Stimulated activated CD8-positive, alpha-beta memory T cell treated with anti-CD3 and anti-CD28 coated beads, Interleukin-7, amount 100 ng/mL, for 4 hours (primary cell): Measurements from ENCODE around the gene TMEM25.
"Not testable (repeated sequence)": the region's sequence is repeated elsewhere in the genome, so short reads cannot be mapped to it uniquely, and the experiment has no call there.

Source experiments
- DNase-seq, 2 donors: peaks; one replicate each; pipeline ENCODE4 v3.0.0-alpha.2; 2020; ENCODE audit warnings: low read depth in 2 of 2

Gene TMEM25

GRCh38 chr11:118532091-118532490 lies 1.1 kb downstream of the TMEM25 start:
- no peak for DNase-seq

GRCh38 chr11:118532852-118533768 lies 2.1 kb downstream of the TMEM25 start:
- no peak for DNase-seq

DNA sequence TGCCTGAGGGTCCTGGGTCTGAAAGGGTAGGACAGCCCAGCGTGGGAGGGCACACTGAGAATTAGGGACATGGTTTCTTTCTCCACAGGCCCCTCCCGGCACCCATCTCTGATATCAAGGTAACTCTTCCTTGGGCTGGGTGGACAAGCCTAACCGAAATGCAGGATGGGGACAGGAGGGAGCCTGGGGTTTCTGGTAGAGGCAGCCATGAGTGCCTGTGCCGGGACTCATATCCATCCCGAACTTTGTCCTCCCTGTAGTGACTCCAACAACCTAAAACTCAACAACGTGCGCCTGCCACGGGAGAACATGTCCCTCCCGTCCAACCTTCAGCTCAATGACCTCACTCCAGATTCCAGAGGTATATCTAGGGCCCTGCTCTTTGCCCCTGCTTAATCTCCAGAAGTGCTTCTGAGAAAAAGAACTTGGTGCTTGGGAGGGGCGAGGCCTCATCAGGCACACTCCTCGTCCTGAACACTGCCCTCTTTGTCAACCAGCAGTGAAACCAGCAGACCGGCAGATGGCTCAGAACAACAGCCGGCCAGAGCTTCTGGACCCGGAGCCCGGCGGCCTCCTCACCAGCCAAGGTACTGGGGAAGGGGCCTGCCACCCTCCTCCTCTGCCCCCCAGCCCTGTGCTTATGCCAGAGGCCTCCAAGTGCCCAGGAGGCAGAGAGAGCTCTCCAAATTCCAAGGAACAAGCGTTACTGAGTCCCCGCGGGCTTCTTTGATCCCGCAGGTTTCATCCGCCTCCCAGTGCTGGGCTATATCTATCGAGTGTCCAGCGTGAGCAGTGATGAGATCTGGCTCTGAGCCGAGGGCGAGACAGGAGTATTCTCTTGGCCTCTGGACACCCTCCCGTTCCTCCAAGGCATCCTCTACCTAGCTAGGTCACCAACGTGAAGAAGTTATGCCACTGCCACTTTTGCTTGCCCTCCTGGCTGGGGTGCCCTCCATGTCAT lies 3.1 kb downstream of the TMEM25 start:
- DNase-seq: no peak

GRCh38 chr11:118535261-118535660 lies 4.3 kb downstream of the TMEM25 start:
- no peak for DNase-seq

DNA sequence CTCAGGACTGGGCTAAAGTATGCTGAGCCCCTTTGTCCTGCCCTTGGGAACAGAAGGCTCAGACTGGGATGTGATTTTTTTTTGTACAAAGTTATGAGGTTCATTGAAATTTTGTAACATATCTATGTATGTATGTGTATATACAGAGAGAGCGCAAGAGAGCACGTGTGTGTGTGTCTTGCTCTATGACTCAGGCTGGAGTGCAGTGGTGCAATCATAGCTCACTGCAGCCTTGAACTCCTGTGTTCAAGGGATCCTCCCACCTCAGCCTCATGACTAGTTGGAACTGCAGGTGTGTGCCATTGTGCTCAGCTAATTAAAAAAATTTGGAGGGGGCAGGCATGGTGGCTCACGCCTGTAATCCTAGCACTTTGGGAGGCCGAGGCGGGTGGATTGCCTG lies 5.7 kb downstream of the TMEM25 start:
- DNase-seq: no peak

GRCh38 chr11:118537409-118537980 lies 6.5 kb downstream of the TMEM25 start:
- DNase-seq: no peak

- no peak for DNase-seq
Observed at GRCh38 chr11:118544010-118544646, 13.1 kb downstream of the TMEM25 start.

DNA sequence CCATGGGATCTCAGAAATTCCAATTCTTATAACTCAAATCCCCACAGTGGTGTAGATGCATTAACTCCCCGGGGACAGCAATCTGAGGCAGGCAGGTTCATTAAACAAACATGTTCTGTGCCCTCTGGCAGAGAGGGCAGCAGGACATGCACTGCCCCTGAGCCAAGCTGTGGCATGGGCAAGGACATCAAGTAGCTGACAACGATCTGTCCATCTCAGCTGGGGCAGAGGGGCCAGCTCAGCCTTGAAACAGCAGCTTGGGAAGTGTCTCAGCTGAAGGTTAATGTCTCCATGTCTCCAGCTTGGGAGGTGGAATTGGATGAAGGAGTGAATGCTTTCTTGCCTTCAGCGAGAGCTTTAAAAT lies 13.6 kb downstream of the TMEM25 start:
- DNase-seq: no peak

DNA sequence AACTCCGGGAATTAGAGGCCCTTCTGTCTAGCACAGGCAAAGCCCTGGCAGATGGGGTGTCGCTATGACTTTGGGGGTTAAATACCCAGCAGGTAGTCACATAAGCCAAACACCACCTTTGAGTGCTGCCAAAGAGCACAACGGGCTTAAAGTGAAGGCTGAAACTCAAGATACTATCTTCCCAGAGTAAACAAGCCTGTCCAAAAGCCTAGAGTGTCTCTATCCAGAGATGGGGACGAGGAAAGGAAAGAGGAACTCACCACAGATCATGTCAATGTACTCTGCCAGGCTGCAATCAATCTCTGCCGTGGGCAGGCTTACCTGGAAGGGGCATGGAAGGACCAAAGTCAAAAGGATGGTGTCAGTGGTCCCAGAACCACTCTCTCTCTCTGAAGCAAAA lies 14.5 kb downstream of the TMEM25 start:
- DNase-seq: no peak

DNA sequence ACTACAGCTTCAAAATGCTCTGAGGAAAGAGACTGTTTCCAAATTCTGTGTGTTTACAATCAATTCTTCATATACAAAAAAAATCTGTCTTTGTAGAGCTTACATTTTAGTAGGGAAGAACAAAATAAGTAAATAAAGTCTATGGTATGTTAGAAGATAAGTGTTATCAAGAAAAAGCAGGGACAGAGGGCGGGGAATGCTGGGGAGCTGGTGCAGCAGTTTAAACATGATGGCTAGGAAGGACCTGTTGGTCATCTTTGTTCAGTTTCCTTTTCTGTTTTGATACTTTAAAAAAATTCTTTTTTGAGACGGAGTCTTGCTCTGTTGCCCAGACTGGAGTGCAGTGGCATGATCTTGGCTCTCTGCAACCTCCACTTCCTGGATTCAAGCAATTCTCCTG lies 16.1 kb downstream of the TMEM25 start:
- no peak for DNase-seq

DNA sequence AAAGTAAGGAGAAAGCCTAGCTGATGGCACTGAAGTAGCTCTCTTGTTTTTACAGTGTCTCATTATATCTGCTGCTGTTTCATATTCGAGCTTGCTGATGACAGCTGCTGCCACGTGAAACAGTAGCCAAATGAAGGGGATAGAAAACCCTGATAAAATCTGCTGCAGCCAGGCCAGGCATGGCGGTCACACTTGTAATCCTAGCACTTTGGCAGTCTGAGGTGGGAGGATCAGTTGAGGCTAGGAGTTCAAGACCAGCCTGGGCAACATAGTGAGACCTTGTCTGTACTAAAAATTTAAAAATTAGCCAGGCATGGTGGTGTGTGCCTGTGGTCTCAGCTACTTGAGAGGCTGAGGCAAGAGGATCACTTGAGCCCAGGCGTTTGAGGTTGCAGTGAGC lies 21.3 kb downstream of the TMEM25 start:
- DNase-seq: no peak

DNA sequence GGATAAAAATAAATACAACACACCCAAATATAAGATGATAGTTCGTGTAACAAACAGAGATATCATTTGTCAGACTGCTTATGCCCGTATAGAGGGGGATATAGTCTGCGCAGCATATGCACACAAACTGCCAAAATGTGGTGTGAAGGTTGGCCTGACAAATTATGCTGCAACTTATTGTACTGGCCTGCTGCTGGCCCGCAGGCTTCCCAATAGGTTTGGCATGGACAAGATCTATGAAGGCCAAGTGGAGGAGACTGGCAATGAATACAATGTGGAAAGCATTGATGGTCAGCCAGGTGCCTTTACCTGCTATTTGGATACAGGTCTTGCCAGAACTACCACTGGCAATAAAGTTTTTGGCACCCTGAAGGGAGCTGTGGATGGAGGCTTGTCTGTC lies 29.8 kb downstream of the TMEM25 start:
- DNase-seq: no peak

DNA sequence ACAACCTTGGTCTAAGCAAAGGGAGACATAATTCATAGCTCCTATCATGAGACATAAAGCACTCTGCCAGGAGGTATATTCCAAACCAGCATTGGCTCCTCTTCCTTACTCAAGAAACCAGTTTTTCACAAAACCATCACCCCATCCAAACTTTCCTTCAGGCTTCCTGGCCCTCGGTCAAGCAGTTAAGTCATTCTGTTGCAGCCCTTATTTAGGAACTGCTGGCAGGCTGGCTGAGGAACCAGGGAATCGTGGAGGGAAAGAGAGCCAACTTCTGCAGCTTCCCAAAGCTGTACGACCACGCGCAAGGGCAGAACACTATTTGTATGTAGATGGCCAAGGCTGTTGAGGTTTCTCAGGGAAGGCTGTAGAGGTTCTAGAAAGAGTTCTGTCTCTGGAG lies 34.1 kb downstream of the TMEM25 start:
- no peak for DNase-seq

- DNase-seq: no peak
Observed at GRCh38 chr11:118569670-118570069, 38.7 kb downstream of the TMEM25 start.

- DNase-seq: no peak
Observed at GRCh38 chr11:118570787-118571186, 39.8 kb downstream of the TMEM25 start.

- not testable (repeated sequence) for DNase-seq
Observed at GRCh38 chr11:118571701-118572060, 40.7 kb downstream of the TMEM25 start.

DNA sequence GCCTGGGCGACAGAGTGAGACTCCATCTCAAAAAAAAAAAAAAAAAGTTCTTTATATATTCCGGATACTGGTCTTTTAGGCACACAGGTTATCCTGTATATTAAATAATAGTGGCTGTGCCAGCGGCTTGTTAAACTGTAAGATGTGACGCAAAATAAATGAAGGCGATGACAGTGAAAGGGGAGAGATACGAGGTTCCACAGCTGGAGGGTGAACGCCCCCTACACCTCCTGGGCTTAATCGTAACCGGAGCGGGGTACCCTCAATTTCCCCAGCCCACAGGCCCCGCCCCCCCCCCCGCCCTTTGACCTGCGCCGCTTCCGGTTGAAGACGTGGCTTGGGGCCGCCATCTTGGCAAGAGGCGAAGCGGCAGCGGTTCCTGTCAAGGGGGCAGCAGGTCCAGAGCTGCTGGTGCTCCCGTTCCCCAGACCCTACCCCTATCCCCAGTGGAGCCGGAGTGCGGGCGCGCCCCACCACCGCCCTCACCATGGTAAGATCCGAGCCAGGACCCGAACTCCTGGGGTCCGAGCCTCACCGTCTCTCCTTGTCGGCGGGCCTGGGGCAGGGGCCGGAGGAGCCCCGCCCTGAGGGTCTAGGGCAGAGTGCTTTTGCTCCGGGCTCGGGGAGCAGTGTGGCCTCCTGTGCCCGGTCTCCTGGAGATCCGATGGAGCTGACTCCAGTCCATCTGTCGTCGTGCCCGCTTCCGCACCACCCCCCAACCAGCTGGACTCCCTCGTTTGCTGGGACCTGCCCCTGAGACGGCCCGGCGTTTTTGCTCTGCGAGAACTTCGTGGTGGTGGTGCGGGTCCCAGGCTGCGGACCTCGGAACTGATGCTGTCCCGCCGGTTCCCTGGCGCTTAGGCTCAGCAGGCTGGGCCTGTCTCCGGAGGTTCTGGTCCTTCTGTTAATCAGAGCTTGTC lies 41.3 kb downstream of the TMEM25 start, which contains the start of gene ARCN1:
Gene ARCN1 (plus strand): TSS at position 349 of the 920 bp plus-strand sequence. CDS start 139 bp downstream, at position 488.
- peak; percentile 68 for DNase-seq

GRCh38 chr11:118572981-118573550 lies 42.1 kb downstream of the TMEM25 start:
- DNase-seq: peak in 1 of 2 donors; percentile 4

GRCh38 chr11:118574636-118575035 lies 43.6 kb downstream of the TMEM25 start:
- DNase-seq: no peak

DNA sequence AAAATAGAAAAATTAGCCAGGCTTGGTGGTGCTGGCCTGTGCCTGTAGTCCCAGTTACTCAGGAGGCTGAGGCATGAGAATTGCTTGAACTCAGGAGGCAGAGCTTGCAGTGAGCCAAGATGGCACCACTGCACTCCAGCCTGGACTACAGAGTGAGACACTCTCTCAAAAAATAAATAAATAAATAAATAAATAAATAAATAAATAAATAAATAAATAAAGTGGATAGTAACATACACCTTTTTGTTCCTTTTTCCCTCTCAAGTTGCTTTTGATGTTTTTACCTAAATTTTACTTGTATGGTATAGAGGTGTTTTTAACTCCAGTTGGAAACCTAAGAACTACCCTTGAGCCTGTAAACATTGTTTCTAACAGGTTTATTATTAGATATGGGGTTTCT lies 47.0 kb downstream of the TMEM25 start:
- DNase-seq: not testable (repeated sequence)
